ENCODE results near the gene GARIN5A.

The GARIN5A gene

GRCh38 chr19:50432221-50433028 is 44.2 kb downstream of the GARIN5A start, which contains the start of gene MYBPC2:
Gene MYBPC2 (plus strand): TSS chr19:50432892. CDS start chr19:50432954, 62 bp downstream.
- no peak for DNase-seq

- DNase-seq = no peak
Observed at GRCh38 chr19:50431343-50432220, 45.1 kb downstream of the GARIN5A start.

GRCh38 chr19:50430888-50431342 is 45.7 kb downstream of the GARIN5A start:
- DNase-seq = no peak

- no peak for DNase-seq
Observed at GRCh38 chr19:50428772-50429463, 47.7 kb downstream of the GARIN5A start.

GRCh38 chr19:50427997-50428425 is 48.6 kb downstream of the GARIN5A start:
- no peak for DNase-seq

GRCh38 chr19:50427318-50427925 is 49.2 kb downstream of the GARIN5A start:
- no peak for DNase-seq

GRCh38 chr19:50425581-50425980 is 51.1 kb downstream of the GARIN5A start:
- DNase-seq = no peak

GRCh38 chr19:50423279-50424113 is 53.2 kb downstream of the GARIN5A start:
- no peak for DNase-seq

GRCh38 chr19:50422397-50423278 is 54.0 kb downstream of the GARIN5A start:
- no peak for DNase-seq

- no peak for DNase-seq
Observed at GRCh38 chr19:50420808-50421207, 55.8 kb downstream of the GARIN5A start.

GRCh38 chr19:50420127-50420526 is 56.5 kb downstream of the GARIN5A start:
- no peak for DNase-seq

- DNase-seq = no peak
Observed at GRCh38 chr19:50419580-50420035, 57.0 kb downstream of the GARIN5A start.

GRCh38 chr19:50419022-50419579 is 57.5 kb downstream of the GARIN5A start:
- no peak for DNase-seq

GRCh38 chr19:50418176-50419021 is 58.2 kb downstream of the GARIN5A start, which contains the start of gene SPIB:
Gene SPIB (plus strand): TSS chr19:50418938. CDS start chr19:50418963, 25 bp downstream.
- no peak for DNase-seq

- no peak for DNase-seq
Observed at GRCh38 chr19:50417111-50418081, 59.3 kb downstream of the GARIN5A start.
